A549 (cell line): ENCODE data around the gene LRFN5. TPM values are rescaled to one million over a fixed set of nuclear protein-coding genes. Genes with fewer than 3 reads are reported as not detected.

Experiments used
- ATAC-seq, 2 experiments: fragments of 200-7000 bp in 1 of 2; fragments of >200 bp in 1 of 2; cut with Nextera tagmentation in 1 of 2; cut with Tn5 transposase in 1 of 2; 3 replicates each; pipeline versions ENCODE4 v1.8.0 to v1.9.1; 2018 to 2020; ENCODE audit warnings: mild to moderate bottlenecking in 1 of 2, moderate library complexity in 1 of 2
- CTCF ChIA-PET: fragments of 300-600 bp; sonication (Branson Sonifier 250); formaldehyde crosslinking; extraction: SDS; loops from one replicate; lab custom pipeline; 2021; ENCODE audit warnings: antibody characterized with exemption, inconsistent platforms; lab: Yijun Ruan, JAX
- POLR2A ChIA-PET: fragments of 350-600 bp; formaldehyde crosslinking; extraction: SDS; loops from one replicate; lab custom pipeline; 2021; ENCODE audit warnings: antibody characterized with exemption, inconsistent platforms; lab: Yijun Ruan, JAX
- DNase-seq, 2 experiments: peaks; one replicate each; pipeline versions ENCODE4 v3.0.0 to v3.0.0-alpha.2; 2011 to 2016; ENCODE audit warnings: low read depth in 1 of 2, low spot score in 1 of 2
- FAIRE-seq: peaks from 2 replicates; lab custom pipeline; 2011; peaks lifted over from hg19 to GRCh38; lab: Jason Lieb, UNC
- H3K27ac ChIP-seq, 2 experiments: fragments of >200 bp; sonication (Bioruptor Twin); formaldehyde crosslinking; 3 replicates each; pipeline ENCODE4 v1.5.1; 2016 to 2017
- H3K4me1 ChIP-seq: fragments of >200 bp; sonication (Bioruptor Twin); formaldehyde crosslinking; 3 replicates; pipeline ENCODE4 v1.6.1; 2016
- H3K4me2 ChIP-seq: fragments of >200 bp; sonication (Bioruptor Twin); formaldehyde crosslinking; 3 replicates; pipeline ENCODE4 v1.6.1; 2016
- H3K4me3 ChIP-seq: fragments of >200 bp; sonication (Bioruptor Twin); formaldehyde crosslinking; 3 replicates; pipeline ENCODE4 v1.5.1; 2016
- H3K9me3 ChIP-seq: fragments of >200 bp; sonication (Bioruptor Twin); formaldehyde crosslinking; 3 replicates; pipeline ENCODE4 v1.6.1; 2016
- BCL3 ChIP-seq: fragments of >200 bp; sonication (Bioruptor Twin); formaldehyde crosslinking; IDR thresholded peaks from 3 replicates; pipeline ENCODE4 v1.6.1; 2016
- CBX2 ChIP-seq: fragments of 200-600 bp; sonication (generic); IDR thresholded peaks from 2 replicates; pipeline ENCODE4 v1.6.1; 2016; ENCODE audit warnings: low read depth, mild to moderate bottlenecking, borderline replicate concordance
- CHD4 ChIP-seq: fragments of 200-600 bp; sonication (generic); IDR thresholded peaks from 2 replicates; pipeline ENCODE4 v1.6.1; 2016; ENCODE audit warnings: antibody characterized with exemption, mild to moderate bottlenecking, borderline replicate concordance
- EHF ChIP-seq: fragments of 250-450 bp; sonication (Bioruptor Pico); IDR thresholded peaks from 2 replicates; pipeline ENCODE4 v1.5.0; 2020; ENCODE audit warnings: mild to moderate bottlenecking
- EHMT2 ChIP-seq: fragments of 200-600 bp; sonication (generic); IDR thresholded peaks from 2 replicates; pipeline ENCODE4 v1.6.1; 2016; ENCODE audit warnings: antibody characterized with exemption, low read depth, mild to moderate bottlenecking, moderate library complexity
- HDAC2 ChIP-seq: fragments of 200-600 bp; sonication (generic); IDR thresholded peaks from 2 replicates; pipeline ENCODE4 v1.6.1; 2016
- HEYL ChIP-seq: fragments of 250-450 bp; sonication (Bioruptor Pico); IDR thresholded peaks from 2 replicates; pipeline ENCODE4 v1.8.0; 2021; ENCODE audit warnings: mild to moderate bottlenecking, moderate library complexity
- HOXB5 ChIP-seq: fragments of 250-450 bp; sonication (Bioruptor Pico); IDR thresholded peaks from 2 replicates; pipeline ENCODE4 v1.5.0; 2020; ENCODE audit warnings: mild to moderate bottlenecking, moderate library complexity
- MAFK ChIP-seq: fragments of 450-650 bp; IDR thresholded peaks from 2 replicates; pipeline ENCODE4 v1.6.1; 2014; ENCODE audit not compliant: partially characterized antibody
- MAX ChIP-seq: IDR thresholded peaks from 2 replicates; pipeline ENCODE4 v1.6.1; 2012
- NFE2L2 ChIP-seq: fragments of 150-350 bp; conservative IDR thresholded peaks from 2 replicates; pipeline ENCODE4 v1.6.1; 2014; ENCODE audit warnings: low read length
- NR3C1 ChIP-seq: fragments of >200 bp; sonication (Bioruptor Twin); formaldehyde crosslinking; IDR thresholded peaks from 3 replicates; pipeline ENCODE4 v1.6.1; 2017
- PBX3 ChIP-seq: IDR thresholded peaks from 2 replicates; pipeline ENCODE4 v1.6.1; 2012
- POLR2AphosphoS2 ChIP-seq: conservative IDR thresholded peaks from 2 replicates; pipeline ENCODE4 v1.6.1; 2012; ENCODE audit warnings: low read length, improper control_type of control experiment, inconsistent platforms
- RAD21 ChIP-seq, 2 experiments: fragments of >200 bp in 1 of 2; sonication (Bioruptor Twin) in 1 of 2; formaldehyde crosslinking in 1 of 2; IDR thresholded peaks in 1 of 2; conservative IDR thresholded peaks in 1 of 2; 2 replicates in 1 of 2; 3 replicates in 1 of 2; pipeline ENCODE4 v1.6.1; 2012 to 2018; ENCODE audit warnings: inconsistent platforms in 1 of 2
- REST ChIP-seq: fragments of 200-600 bp; sonication (generic); IDR thresholded peaks from 2 replicates; pipeline ENCODE4 v1.6.1; 2016; ENCODE audit warnings: antibody characterized with exemption, mild to moderate bottlenecking, moderate library complexity
- RNF2 ChIP-seq: fragments of 200-600 bp; sonication (generic); IDR thresholded peaks from 2 replicates; pipeline ENCODE4 v1.6.1; 2016; ENCODE audit warnings: low read depth, mild to moderate bottlenecking, antibody characterized with exemption, moderate library complexity, borderline replicate concordance
- TFCP2L1 ChIP-seq: fragments of 250-450 bp; sonication (Bioruptor Pico); IDR thresholded peaks from 2 replicates; pipeline ENCODE4 v1.5.0; 2021; ENCODE audit warnings: mild to moderate bottlenecking
- ZSCAN20 ChIP-seq: fragments of 250-450 bp; sonication (Bioruptor Pico); IDR thresholded peaks from 2 replicates; pipeline ENCODE4 v1.8.0; 2022; ENCODE audit warnings: mild to moderate bottlenecking, moderate library complexity
- WGBS: methylation state at CpG from one replicate; pipeline ENCODE4 v1.1.6; 2017; ENCODE audit errors: missing lambda C conversion rate; 5-methylcytosine and 5-hydroxymethylcytosine counted together
- polyA plus RNA-seq, 4 experiments: library from polyadenylated mRNA; depleted of rRNA in 3 of 4; stranded (reverse); fragments of >200 nt; fragmentation: RNase III in 1 of 4; extraction: RNeasy Plus Mini Kit Qiagen cat#74134 plus additional on column Dnase treatment in 1 of 4; gene quantifications; 2 replicates in 3 of 4; 3 replicates in 1 of 4; pipeline ENCODE4 v1.2.3, GENCODE V29; 2011 to 2017
- TF ChIP-seq, protein P1 (sequence below): fragments of 450-650 bp; IDR thresholded peaks from 2 replicates; pipeline ENCODE4 v1.6.1; 2014; ENCODE audit warnings: antibody characterized with exemption
- TF ChIP-seq, protein P2 (sequence below): fragments of 250-450 bp; sonication (Bioruptor Pico); IDR thresholded peaks from 2 replicates; pipeline ENCODE4 v1.5.0; 2021; ENCODE audit warnings: mild to moderate bottlenecking, moderate library complexity, borderline replicate concordance

LRFN5 gene
- polyA plus RNA-seq, 2 of the 4 experiments (the other 2 are of a cell fraction): not detected

- ATAC-seq (no peak), FAIRE-seq (no peak), DNase-seq (no peak)
- CTCF ChIA-PET: no interaction called here
- H3K27ac ChIP-seq: no peak overlapping the region
- TF ChIP-seq ZSCAN20 (CRISPR knock-in tag) (no peak), EHMT2 (no peak), TFCP2L1 (no peak), NR3C1 (no peak), MAFK (no peak), REST (no peak), PBX3 (no peak), CBX2 (no peak), RAD21 (conservative IDR thresholded peaks at IDR 0.05 in 1 of 2, IDR thresholded peaks at IDR 0.05 in 1 of 2) (no peak), CHD4 (no peak), BCL3 (no peak), HOXB5 (CRISPR knock-in tag) (no peak), HEYL (no peak), MAX (no peak), EHF (no peak)
- no peak overlapping the region for H3K4me2 ChIP-seq
- POLR2A ChIA-PET: no interaction called here
- H3K9me3 ChIP-seq: no peaks in the 10 kb centered on the region
- H3K4me1 ChIP-seq: no peaks in the 10 kb centered on the region
- no peak overlapping the region for H3K4me3 ChIP-seq
- 0% methylated on average over 1 of the region's 1 CpG for WGBS
These were observed 210.9 kb downstream of the LRFN5 start for GRCh38 chr14:41817626-41818025.

GRCh38 chr14:41824441-41824840 is 217.8 kb downstream of the LRFN5 start:
- ATAC-seq: no peak
- no peaks in the 10 kb centered on the region for H3K4me1 ChIP-seq
- no peak for DNase-seq
- FAIRE-seq: no peak
- WGBS: 44% methylated on average over 2 of the region's 2 CpGs
- no peak overlapping the region for H3K27ac ChIP-seq
- H3K9me3 ChIP-seq: no peaks in the 10 kb centered on the region
- ChIA-PET CTCF (no interaction called here), POLR2A (no interaction called here)
- no peak for TF ChIP-seq POLR2AphosphoS2
- H3K4me3 ChIP-seq: no peak overlapping the region
- no peak overlapping the region for H3K4me2 ChIP-seq

GRCh38 chr14:41825622-41826021 is 218.9 kb downstream of the LRFN5 start:
- DNase-seq (no peak), FAIRE-seq (no peak), ATAC-seq (no peak)
- TF ChIP-seq HOXB5 (CRISPR knock-in tag) (no peak), REST (no peak), HDAC2 (no peak), EHF (no peak), MAX (no peak), RNF2 (no peak), NFE2L2 (no peak)
- TF ChIP-seq, protein P1, sequence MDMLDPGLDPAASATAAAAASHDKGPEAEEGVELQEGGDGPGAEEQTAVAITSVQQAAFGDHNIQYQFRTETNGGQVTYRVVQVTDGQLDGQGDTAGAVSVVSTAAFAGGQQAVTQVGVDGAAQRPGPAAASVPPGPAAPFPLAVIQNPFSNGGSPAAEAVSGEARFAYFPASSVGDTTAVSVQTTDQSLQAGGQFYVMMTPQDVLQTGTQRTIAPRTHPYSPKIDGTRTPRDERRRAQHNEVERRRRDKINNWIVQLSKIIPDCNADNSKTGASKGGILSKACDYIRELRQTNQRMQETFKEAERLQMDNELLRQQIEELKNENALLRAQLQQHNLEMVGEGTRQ: no peak
- TF ChIP-seq, protein P2, sequence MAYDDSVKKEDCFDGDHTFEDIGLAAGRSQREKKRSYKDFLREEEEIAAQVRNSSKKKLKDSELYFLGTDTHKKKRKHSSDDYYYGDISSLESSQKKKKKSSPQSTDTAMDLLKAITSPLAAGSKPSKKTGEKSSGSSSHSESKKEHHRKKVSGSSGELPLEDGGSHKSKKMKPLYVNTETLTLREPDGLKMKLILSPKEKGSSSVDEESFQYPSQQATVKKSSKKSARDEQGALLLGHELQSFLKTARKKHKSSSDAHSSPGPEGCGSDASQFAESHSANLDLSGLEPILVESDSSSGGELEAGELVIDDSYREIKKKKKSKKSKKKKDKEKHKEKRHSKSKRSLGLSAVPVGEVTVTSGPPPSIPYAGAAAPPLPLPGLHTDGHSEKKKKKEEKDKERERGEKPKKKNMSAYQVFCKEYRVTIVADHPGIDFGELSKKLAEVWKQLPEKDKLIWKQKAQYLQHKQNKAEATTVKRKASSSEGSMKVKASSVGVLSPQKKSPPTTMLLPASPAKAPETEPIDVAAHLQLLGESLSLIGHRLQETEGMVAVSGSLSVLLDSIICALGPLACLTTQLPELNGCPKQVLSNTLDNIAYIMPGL (CRISPR knock-in tag): no peak
- H3K4me1 ChIP-seq: no peaks in the 10 kb centered on the region
- 10% methylated on average over 1 of the region's 1 CpG for WGBS
- CTCF ChIA-PET: no interaction called here
- H3K4me3 ChIP-seq: no peak overlapping the region
- POLR2A ChIA-PET: no interaction called here
- H3K4me2 ChIP-seq: no peak overlapping the region
- no peak overlapping the region for H3K27ac ChIP-seq
- H3K9me3 ChIP-seq: no peaks in the 10 kb centered on the region
